Measurements from ENCODE around the gene IFFO2. TPM values are rescaled to one million over a fixed set of nuclear protein-coding genes. Genes with fewer than 3 reads are reported as not detected.

IFFO2 gene
- total and polyA plus RNA-seq, 7 donors = 1.2 to 35.0 (median 8.6) TPM

- no peak for TF ChIP-seq CTCF (IDR thresholded peaks at IDR 0.05)
- no peak for TF ChIP-seq EP300 (IDR thresholded peaks at IDR 0.05)
- no peak for TF ChIP-seq POLR2A (IDR thresholded peaks at IDR 0.05)
- TF ChIP-seq POLR2AphosphoS5 (IDR thresholded peaks at IDR 0.05) = no peak
- Histone ChIP-seq H3K36me3 (peaks cover 0 to 16% (median 5%) of the 10 kb centered on the region in 4 donors), H3K4me3 (peak overlapping the region; percentile 61 to 94 (median 75)), H3K27ac (peak overlapping the region; percentile 88 to 94 (median 90)), H3K4me1 (peaks cover 0 to 36% (median 33%) of the 10 kb centered on the region in 4 donors), H3K27me3 (no peaks in the 10 kb centered on the region), H3K9me3 (no peaks in the 10 kb centered on the region)
- 21 to 43% methylated on average over 8 of the region's 8 CpGs for WGBS, 2 donors
- intact Hi-C loops (cut with DNase I) = loop anchor here (10.0 kb wide), 2 partner anchors 311 to 341 kb away; partner anchors contain the start of gene UBR4
- no peak for DNase-seq
Measured at GRCh38 chr1:18903291-18903756, 53.2 kb downstream of the IFFO2 start.

- WGBS, 2 donors = 0% methylated on average over 55 of the region's 55 CpGs
Measured at GRCh38 chr1:18902523-18903290, 53.8 kb downstream of the IFFO2 start, which contains the start of gene ALDH4A1. Gene ALDH4A1 (minus strand): TSS chr1:18902555. CDS start chr1:18902523, 32 bp downstream.

GRCh38 chr1:18901952-18902522, 54.4 kb downstream of the IFFO2 start:
- peaks cover 0 to 24% (median 20%) of the 10 kb centered on the region in 4 donors for H3K4me1 ChIP-seq
- no peak for DNase-seq
- intact Hi-C loops (cut with DNase I) = loop anchor here (10.0 kb wide), 2 partner anchors 313 to 343 kb away; partner anchors contain the start of gene UBR4
- TF ChIP-seq POLR2A (IDR thresholded peaks at IDR 0.05) = no peak
- TF ChIP-seq EP300 (IDR thresholded peaks at IDR 0.05) = no peak
- no peak for TF ChIP-seq CTCF (IDR thresholded peaks at IDR 0.05)
- TF ChIP-seq POLR2AphosphoS5 (IDR thresholded peaks at IDR 0.05) = no peak
- H3K36me3 ChIP-seq = peaks cover 0 to 7% (median 3%) of the 10 kb centered on the region in 4 donors
- peak overlapping the region; percentile 61 to 94 (median 75) for H3K4me3 ChIP-seq
- no peaks in the 10 kb centered on the region for H3K9me3 ChIP-seq
- 1% methylated on average over 44 of the region's 44 CpGs for WGBS, 2 donors
- H3K27ac ChIP-seq = peak overlapping the region; percentile 88 to 94 (median 90)
- H3K27me3 ChIP-seq = no peaks in the 10 kb centered on the region

More at GRCh38 chr1:18902523-18903290, 53.8 kb downstream of the IFFO2 start, which contains the start of gene ALDH4A1:
- peaks cover 0 to 30% (median 27%) of the 10 kb centered on the region in 4 donors for H3K4me1 ChIP-seq
- peak; percentile 99 for DNase-seq
- H3K9me3 ChIP-seq = no peaks in the 10 kb centered on the region
- peak within 1 kb of the TSS; percentile 61 to 94 (median 75) for H3K4me3 ChIP-seq
- H3K27ac ChIP-seq = peak within 1 kb of the TSS; percentile 88 to 94 (median 90)
- TF ChIP-seq CTCF (IDR thresholded peaks at IDR 0.05) (no peak), POLR2AphosphoS5 (IDR thresholded peaks at IDR 0.05) (peak; percentile 47 to 77 (median 64)), EP300 (IDR thresholded peaks at IDR 0.05) (no peak)
- no peaks in the 10 kb centered on the region for H3K27me3 ChIP-seq
- intact Hi-C loops (cut with DNase I) = loop anchor here (10.0 kb wide), 2 partner anchors 312 to 342 kb away; partner anchors contain the start of gene UBR4
- peaks cover 0 to 9% (median 3%) of the 10 kb centered on the region in 4 donors for H3K36me3 ChIP-seq

GRCh38 chr1:18901147-18901951, 55.1 kb downstream of the IFFO2 start:
- TF ChIP-seq CTCF (IDR thresholded peaks at IDR 0.05) = no peak
- TF ChIP-seq EP300 (IDR thresholded peaks at IDR 0.05) = no peak
- TF ChIP-seq POLR2A (IDR thresholded peaks at IDR 0.05) = no peak
- no peak for TF ChIP-seq POLR2AphosphoS5 (IDR thresholded peaks at IDR 0.05)
- Histone ChIP-seq H3K9me3 (no peaks in the 10 kb centered on the region), H3K4me1 (peaks cover 0 to 22% (median 16%) of the 10 kb centered on the region in 4 donors), H3K27ac (peak overlapping the region in 3 of 4 donors; percentile 89 to 94 (median 92)), H3K27me3 (no peaks in the 10 kb centered on the region), H3K4me3 (peak overlapping the region in 3 of 4 donors; percentile 68 to 94 (median 82)), H3K36me3 (peaks cover 0 to 7% (median 3%) of the 10 kb centered on the region in 4 donors)
- intact Hi-C loops (cut with DNase I) = loop anchor here (10.0 kb wide), 2 partner anchors 313 to 343 kb away; partner anchors contain the start of gene UBR4
- no peak for DNase-seq
- WGBS, 2 donors = 42 to 56% methylated on average over 9 of the region's 9 CpGs
